CD4-positive, alpha-beta T cell treated with Interleukin-6 at 100 ng/mL for 8 hours (primary cell): ENCODE results near the gene STX7.
"Not testable (repeated sequence)": the region's sequence is repeated elsewhere in the genome, so short reads cannot be mapped to it uniquely, and the experiment has no call there.

Experiments
- DNase-seq: peaks from one replicate; pipeline ENCODE4 v3.0.0-alpha.2; 2020; ENCODE audit warnings: mixed read lengths, low spot score

Gene STX7, protein sequence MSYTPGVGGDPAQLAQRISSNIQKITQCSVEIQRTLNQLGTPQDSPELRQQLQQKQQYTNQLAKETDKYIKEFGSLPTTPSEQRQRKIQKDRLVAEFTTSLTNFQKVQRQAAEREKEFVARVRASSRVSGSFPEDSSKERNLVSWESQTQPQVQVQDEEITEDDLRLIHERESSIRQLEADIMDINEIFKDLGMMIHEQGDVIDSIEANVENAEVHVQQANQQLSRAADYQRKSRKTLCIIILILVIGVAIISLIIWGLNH

DNA sequence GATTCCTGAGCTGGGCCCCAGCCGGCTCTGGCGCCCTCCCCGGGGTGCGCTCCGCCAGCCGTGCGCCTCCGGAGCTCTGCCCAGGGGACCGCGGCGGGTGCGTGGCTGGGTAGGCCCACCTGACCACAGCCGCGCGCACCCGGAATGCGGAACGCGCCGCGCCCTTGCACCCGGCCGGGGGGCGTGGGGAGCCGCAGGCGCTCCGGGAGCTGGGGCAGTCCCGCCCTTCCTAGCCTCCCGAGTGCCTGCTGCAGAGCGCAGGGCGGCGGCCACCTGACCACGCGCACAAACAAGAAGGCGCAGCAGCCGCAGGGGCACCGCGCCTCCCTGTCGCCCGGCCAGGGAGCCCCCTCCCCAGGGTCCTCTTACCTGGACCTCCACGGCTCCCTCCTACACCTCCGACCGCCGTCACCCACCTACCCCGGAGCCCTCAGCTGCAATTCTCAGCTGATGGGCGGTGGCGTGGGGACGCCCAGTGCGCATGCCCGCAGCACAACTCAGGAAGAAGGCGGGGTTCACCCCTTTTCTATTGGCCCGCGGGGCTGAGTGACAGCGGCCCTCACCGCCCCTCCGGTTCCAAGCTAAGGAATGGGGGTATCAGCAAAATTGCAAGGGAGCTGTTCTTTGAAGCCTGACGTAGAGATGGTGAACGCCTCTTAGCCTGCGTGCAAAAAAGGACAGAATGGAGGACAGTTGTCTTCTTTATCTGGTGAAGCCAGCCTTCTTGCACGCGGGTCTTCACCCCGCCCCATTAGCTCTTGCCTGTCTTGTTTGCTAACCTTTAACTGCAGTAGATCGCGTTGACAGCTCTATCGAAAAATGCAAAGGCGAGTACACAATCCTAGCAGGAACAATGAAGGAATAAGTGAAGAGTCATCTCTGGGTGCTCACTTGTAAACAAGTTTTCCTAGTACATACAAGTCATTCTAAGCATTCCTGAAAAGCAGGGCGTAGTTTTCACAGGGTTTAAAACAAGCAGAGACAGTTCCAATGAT, at the start of gene STX7:
TSS of gene STX7 (minus strand) at position 479 of the 995 bp plus-strand sequence. CDS start 9,586 bp downstream, outside the sequence.
- peak; percentile 87 for DNase-seq

DNA sequence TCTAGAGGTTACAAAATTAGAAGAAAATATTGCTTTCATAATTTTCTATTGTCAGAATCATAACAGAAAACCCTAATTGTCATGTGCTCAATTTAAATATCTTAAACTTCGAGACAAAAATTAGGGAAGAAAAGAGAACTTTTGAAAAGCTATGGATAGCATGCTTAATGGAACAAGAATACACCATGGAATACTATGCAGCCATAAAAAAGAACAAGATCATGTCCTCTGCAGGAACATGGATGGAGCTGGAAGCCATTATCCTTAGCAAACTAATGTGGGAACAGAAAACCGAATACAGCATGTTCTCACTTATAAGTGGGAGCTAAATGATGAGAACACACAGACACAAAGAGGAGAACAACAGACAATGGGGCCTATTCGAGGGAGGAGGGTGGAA, 47.2 kb upstream of the STX7 start:
- not testable (repeated sequence) for DNase-seq

DNA sequence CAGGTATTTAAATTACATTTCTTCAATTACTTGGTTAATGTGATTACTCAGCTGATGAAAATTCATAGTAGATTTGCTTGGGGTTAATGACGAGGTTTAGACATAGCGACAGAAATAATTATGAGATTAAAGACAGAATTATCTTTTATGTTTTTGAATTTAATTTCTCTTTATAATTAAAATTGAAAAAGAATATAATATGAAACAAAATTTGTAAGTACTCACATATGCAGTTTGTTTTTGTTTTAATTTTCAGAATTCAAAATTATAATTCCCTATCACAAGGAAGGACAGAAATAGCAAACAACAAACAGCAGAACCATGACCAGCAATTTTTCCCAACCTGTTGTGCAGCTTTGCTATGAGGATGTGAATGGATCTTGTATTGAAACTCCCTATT, 39.5 kb upstream of the STX7 start, which contains the start of gene TAAR8:
TSS of gene TAAR8 (plus strand) at position 301 of the 400 bp plus-strand sequence. CDS start at position 322, 21 bp downstream.
- DNase-seq, result no peak

DNA sequence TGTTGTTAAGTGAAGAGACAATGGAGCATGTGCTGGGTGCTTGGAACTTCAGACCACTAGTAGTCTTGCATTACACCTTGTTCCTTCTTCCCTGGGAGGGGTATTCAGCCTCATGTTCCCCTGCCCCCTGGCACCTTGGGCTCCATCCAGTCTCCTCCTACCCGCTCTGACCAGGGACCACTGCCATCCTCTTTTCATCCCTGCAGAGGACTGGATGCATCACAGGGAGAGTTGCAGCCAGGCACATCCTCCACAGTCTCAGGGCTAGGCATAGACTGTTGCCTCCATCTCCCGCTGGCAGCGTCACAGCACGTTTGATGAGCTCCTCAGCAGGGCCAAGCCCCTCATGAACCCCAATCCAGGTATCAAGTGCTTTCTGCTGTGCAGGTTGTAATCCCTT, 38.3 kb upstream of the STX7 start:
- DNase-seq, result no peak

DNA sequence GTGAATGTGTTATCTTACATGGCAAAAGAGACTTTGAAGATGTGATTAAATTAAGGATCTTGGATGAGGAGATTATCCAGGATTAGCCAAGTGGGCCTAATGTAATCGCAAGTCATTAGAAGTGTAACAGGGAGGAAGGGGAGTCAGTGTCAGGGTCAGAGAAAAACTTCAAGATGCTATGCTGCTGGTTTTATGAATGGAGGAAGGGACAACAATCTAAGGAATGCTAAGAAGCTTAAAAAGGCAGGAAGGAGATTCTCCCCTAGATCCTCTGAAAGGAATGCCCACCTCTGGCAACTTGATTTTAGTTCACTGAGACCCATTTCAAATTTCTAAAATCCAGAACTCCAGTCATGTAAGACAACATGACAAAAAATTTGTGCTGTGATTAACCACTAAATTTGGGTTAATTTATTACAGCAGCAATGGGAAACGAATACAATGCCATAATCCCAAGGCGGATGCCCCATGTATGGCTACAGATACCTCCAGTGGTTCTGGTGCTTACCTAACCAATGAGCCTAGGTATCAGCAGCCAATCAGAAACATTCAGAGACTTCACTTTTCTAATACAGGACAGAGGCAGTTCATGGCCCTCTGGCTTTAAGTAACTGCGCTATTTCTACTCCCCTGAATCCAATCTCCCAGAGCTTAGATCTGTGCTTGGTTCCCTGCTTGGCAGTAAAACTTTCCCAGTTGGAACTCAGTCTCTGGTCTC, 36.0 kb upstream of the STX7 start:
- DNase-seq, result no peak

DNA sequence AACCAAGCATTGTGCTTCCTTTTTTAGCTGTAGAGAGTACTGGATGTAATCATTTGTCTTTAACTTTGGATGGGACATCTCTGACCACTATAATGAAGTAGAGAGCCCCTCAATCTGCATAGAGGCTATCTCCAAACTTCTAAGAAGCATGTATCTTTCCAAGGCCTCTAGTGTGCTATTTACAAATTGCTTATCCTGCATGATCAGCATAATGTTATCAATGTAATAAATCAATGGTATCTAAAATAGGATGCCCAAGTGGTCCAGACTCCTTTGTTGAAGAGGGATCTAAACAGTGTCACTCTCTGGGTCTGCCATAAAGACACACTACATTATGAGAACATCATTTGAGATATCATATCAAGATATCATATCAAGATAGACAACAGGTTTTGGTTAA, 31.9 kb upstream of the STX7 start:
- DNase-seq, result no peak

DNA sequence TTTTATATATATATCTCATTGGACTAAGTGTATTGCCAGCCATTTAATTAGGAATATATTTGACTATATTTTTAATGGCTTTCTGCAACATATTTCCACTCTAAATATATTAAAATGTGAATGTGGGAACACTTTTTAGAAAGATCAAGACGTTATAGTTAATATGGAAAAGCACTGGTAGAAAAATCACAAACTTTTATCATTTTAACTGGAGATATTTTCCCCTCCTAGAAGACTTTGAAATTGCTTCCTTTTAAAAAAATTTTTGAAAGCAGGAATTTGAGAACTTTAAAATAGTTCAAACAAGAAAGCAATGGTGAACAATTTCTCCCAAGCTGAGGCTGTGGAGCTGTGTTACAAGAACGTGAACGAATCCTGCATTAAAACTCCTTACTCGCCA, 25.1 kb upstream of the STX7 start, which contains the start of gene TAAR9:
TSS of gene TAAR9 (plus strand) at position 301 of the 400 bp plus-strand sequence. CDS start at position 314, 13 bp downstream.
- no peak for DNase-seq

DNA sequence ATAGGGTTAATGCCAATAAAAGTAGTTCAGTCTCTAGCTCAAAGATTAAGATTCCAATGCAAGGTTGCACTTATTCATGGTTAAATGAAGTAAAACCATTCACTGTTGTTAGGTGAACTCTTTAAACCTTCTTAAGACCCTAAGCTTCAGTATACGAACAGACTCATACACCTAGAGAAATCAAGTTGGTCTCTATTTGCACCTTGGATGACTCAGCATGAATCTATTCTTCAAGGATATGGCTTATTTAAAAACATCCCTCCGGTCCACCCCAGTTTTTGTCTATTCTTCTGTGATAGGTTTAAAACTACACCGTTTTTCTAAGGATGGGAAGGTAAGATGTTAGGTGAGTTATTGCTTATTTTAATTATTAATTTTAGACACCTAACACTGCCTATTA, 24.2 kb upstream of the STX7 start:
- no peak for DNase-seq

DNA sequence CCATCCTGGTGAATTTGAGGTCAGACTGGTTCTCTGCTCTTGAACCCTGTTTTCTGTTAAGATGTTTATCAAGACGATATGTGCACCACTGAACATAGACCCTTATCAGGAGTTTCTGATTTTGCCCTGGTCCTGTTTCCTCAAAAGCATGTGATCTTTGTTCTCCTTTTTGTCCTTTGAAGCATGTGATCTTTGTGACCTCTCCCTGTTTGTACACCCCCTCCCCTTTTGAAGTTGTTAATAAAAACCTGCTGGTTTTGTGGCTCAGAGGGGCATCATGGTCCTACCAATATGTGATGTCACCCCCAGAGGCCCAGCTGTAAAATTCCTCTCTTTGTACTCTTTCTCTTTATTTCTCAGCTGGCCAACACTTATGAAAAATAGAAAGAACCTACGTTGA, 21.6 kb upstream of the STX7 start:
- DNase-seq, result not testable (repeated sequence)

DNA sequence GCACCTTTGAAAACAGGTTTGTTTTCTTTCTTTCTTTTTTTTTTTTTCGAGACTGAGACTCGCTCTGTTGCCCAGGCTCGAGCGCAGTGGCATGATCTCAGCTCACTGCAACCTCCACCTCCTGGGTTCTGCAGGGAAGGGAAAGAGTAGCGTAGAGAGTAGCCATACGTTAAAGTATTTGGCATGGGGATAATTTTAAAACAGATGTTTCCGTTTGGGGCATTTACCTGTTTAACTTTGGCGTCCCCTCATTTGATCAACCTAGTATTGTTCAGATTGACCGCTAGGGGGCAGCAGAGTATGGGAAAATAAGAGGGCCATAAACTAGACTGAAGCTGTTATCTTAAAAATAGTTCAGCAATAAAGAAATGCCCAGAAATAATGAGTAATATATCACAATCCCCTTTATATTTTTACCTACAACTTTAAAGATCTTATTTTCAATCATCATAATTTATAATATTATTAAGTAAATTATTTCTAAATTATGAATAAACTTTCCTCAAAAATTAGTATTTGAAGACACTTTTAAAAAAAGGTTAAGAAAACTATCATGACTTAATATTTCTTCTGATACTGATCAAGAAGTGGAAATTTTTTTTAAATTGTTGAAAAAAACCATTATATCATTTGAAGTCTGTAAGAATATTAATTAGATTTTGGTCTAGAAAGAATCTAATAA, 17.5 kb upstream of the STX7 start:
- DNase-seq, result peak; percentile 64

DNA sequence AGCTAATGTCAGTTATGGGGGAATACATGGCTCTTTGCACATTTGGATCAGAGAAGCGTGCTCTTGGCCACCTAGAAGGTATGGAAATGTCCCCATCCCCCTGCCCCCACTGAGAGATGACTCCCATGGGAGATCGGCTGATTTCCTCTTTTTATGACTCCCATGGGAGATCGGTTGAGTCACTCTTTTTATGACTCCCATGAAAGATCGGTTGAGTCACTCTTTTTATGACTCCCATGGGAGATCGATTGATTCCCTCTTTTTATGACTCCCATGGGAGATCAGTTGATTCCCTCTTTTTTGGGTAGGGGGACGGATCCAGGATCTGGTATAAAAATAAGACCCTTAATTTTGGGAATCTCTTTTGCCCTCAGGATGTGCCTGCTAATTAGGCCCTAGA, 14.9 kb upstream of the STX7 start:
- no peak for DNase-seq

DNA sequence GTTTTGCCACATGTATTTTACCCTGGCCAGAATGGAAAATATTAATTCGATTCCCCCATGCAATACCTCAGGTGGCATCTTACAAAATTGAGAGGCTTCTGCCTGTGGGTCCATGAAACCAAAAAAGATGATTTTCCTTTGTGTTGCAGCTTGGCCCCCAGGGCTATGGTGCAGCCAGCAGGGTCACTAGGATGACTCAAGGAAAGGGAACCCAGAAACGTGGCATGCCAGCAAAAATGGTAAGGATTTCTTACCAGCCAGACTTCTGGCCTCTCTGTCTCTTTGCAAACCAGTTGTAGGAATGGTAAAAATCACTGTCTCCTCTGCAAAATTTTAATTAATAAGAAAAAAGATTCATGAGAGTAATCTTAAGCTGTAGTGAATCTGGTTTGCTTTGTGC, 13.5 kb upstream of the STX7 start:
- DNase-seq, result no peak

DNA sequence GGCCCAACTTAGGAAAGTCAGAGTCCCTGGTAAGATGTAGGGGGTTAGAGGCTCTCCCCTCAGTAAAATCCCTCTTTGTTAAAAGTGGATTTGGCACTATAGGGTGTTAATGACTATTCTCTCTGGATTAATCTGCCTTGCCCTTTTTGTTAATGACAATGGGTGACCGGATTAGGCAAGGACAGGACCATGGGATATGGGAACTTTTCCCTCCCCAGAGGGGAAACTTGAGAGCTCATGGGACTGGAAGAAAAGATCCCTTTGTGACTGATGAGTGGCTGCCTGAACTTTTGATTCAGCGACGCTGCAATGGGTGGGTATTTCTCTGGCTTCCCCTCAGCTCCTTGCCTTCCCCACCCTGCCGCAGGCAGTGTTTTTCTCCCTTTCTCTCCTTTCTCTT, 12.9 kb upstream of the STX7 start:
- no peak for DNase-seq

DNA sequence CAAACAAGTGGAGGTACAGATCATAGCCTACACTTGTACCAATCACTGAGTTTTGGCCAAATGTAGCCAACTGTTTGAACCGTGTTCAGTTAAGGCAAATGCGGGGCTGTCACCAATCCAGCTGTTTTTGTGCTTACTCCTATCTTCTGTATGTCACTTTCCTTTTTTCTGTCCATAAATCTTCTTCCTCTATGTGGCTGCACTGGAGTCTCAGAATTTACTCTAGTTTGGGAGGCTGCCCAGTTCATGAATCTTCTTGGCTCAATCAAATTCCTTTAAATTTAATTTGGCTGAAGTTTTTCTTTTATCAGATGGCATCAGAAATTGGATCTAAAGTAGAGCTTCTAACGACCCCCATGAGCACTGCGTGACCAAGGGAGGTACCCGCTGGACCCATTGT, 11.7 kb upstream of the STX7 start:
- no peak for DNase-seq

DNA sequence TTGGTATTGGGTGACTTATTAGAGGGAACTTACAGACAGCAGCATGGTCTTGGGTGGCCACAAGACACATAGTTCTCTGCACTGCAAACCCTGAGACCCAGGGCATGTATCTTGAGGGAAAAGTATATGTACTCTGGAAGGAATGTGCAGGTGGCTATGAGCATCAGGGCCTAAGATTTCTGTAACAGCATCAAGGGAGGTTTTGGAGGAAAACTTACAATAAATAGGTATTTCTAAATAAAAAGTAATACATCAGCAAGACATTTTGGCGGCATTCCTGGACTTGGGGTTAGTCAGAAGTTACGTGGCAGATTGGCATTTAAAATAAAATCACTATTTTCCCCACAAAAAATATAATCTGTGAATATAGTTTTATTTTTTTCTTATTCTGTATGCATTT, 8.0 kb upstream of the STX7 start:
- no peak for DNase-seq

DNA sequence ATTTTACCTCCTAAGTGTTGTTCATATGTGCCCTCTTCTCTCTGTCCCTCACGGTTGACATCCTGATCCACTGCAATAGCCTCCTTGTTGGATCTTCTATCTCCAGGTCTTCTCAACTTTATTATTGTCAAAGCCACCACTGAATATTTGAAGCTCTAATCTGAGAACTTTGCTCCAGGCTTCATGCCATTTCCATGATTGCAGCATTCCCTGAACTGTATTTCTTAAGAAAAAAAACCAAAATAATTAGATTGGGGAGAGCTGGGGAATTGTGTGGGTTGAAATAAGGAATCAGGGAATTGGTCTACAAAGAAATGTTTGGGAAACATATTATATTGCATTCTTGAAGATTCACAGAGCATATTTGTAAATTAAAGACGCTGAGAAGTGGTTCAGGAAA, 2.5 kb upstream of the STX7 start:
- no peak for DNase-seq

DNA sequence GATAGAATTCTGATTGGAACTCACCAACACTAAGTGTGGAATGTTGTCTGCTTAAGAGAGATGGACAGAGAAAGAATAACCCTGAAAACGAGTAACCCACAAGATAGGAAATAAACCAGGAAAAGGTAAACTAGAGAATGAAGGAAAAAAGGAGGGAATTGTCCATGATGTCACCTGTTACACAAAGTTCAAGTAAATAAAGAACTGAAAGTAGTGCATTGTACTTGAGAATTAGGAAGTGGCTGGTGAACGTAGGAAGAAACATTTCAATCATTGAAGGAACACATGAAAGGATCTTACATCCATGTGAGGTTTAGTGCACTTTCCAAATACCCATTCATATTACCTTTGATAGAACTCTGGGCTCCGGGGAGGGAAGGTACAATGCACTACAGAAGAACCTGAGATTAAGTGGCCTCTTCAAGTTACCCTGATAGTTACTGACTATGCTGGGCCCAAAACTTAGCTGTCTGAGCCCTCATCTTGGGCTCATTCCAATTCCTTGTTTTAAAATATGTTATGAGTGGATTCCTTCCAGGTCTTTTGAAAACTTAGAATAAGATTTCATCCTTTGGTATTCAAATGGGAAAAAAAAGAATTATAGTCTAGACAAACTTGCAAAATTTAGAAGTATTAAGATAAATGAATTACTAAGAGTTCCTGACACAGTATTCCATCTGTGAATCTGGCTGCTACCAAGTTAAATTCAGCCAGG, 1.1 kb upstream of the STX7 start:
- no peak for DNase-seq

DNA sequence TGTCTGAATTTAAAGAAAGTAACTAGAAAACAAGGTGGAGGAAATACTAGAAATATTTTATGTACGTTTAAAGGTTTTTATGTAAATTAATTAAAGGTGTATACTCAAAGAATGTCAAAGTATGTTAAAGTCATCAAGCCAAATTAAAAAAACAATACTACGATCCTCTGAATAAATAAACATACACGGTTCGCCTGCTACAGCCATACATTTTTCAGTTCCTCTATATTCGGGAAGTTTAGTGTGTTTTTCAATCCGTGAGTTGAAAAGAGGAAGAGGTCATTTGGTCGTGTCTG, 626 bp downstream of the STX7 start:
- DNase-seq, result no peak

DNA sequence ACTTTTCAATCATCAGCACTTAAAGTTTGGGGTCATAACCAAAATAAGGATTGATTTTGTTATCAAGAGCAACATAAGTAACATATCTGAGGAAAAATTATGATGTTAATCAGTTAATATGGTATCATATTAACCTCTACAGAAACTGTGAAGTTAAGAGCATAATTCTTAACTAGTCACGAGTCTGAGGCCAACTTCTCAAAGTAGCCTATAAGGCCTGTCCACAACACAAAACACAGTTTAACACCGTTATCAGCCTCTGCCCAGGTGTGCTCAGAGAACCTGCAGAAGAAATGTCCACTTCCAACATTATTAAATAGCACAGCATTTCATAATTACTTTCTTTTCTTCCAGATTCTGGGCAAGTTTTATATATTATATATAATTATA, 1.1 kb downstream of the STX7 start:
- no peak for DNase-seq

DNA sequence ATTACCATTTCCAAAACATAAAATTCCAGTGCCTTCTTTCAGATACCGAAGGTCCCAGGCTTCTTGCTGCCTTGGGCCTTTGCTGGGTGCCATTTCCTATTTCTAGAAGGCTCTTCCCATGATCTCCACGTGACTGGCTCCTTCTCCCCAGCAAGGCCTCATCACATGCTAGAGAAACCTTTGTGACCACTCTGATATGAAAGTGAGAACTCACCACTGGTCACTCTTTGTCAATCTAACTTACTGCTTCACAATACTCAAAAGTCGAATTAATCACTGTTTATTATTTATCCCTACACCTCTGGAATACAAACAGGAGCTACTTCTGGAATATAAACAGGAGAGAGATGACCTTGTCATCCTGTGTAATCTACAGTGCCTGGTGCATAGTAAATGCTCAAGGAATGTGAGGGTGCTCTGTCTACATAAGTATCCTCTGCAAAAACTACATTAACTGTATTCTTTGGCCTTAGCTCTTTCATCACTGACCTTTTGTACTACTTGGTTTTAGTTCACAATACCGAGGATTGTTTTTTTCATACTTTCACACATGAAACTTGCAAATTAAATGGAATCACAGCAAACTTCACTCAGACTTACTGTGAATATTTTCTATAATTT, 1.6 kb downstream of the STX7 start:
- DNase-seq, result no peak
